K562 (cell line): ENCODE measurements around the gene NUP214.

ENCODE experiments used
- GMEB1 ChIP-seq: fragments of 250-450 bp; sonication (Bioruptor Pico); IDR thresholded peaks from 2 replicates; pipeline ENCODE4 v1.4.0; 2020; ENCODE audit warnings: mild to moderate bottlenecking
- TF ChIP-seq, protein P1 (sequence below): fragments of 450-650 bp; IDR thresholded peaks from one replicate; pipeline ENCODE4 v1.6.1; 2018; ENCODE audit warnings: mild to moderate bottlenecking, moderate library complexity; ENCODE audit not compliant: partially characterized antibody

GRCh38 chr9:131142160-131142559 is 16.8 kb downstream of the NUP214 start:
- no peak for TF ChIP-seq GMEB1
- TF ChIP-seq, protein P1, sequence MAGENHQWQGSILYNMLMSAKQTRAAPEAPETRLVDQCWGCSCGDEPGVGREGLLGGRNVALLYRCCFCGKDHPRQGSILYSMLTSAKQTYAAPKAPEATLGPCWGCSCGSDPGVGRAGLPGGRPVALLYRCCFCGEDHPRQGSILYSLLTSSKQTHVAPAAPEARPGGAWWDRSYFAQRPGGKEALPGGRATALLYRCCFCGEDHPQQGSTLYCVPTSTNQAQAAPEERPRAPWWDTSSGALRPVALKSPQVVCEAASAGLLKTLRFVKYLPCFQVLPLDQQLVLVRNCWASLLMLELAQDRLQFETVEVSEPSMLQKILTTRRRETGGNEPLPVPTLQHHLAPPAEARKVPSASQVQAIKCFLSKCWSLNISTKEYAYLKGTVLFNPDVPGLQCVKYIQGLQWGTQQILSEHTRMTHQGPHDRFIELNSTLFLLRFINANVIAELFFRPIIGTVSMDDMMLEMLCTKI: no peak
